Measurements from ENCODE around the gene SMARCA4.

The SMARCA4 gene

DNA sequence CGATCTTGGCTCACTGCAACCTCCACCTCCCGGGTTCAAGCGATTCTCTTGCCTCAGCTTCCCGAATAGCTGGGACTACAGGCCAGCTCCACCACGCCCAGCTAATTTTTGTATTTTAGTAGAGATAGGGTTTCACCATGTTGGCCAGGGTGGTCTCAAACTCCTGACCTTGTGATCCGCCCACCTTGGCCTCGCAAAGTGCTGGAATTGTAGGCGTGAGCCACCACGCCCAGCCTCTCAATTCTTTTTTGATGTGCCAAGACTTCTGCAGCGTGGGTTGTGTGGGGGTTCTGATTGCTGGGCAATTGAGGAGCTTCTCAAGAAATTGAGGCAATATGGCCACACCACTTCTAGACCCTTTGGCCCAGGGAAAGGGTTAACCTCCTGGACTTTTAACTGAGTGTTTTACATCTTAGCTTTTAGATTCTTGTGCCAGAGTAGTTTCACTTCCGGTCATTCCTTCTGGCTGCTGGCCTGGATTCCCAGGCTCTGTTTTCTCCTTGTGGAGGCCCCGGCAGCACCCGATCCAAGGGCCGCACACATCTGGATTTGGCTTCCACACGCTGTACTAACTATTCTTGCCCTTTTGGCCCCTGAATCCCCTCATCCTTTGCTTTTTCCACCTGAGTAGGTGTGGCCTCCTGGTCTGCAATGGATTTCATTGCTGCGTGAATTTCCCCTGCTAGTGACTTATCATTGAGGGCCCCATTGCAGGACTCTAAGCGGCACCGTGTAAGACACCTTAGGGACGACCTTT, 14.7 kb downstream of the SMARCA4 start:
- TF ChIP-seq, protein P1, sequence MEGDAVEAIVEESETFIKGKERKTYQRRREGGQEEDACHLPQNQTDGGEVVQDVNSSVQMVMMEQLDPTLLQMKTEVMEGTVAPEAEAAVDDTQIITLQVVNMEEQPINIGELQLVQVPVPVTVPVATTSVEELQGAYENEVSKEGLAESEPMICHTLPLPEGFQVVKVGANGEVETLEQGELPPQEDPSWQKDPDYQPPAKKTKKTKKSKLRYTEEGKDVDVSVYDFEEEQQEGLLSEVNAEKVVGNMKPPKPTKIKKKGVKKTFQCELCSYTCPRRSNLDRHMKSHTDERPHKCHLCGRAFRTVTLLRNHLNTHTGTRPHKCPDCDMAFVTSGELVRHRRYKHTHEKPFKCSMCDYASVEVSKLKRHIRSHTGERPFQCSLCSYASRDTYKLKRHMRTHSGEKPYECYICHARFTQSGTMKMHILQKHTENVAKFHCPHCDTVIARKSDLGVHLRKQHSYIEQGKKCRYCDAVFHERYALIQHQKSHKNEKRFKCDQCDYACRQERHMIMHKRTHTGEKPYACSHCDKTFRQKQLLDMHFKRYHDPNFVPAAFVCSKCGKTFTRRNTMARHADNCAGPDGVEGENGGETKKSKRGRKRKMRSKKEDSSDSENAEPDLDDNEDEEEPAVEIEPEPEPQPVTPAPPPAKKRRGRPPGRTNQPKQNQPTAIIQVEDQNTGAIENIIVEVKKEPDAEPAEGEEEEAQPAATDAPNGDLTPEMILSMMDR (IDR thresholded peaks at IDR 0.05; ENCODE audit: low read depth, low read length), result no peak
- H3K4me3 ChIP-seq (ENCODE audit: low read depth, low read length), result no peak overlapping the region
- H3K4me1 ChIP-seq, result peaks cover 4% of the 10 kb centered on the region; the same call in 1 of the 2 replicates
- peaks cover 7% of the 10 kb centered on the region for H3K36me3 ChIP-seq
- no peaks in the 10 kb centered on the region for H3K9me3 ChIP-seq
- DNase-seq, result no peak
- H3K27me3 ChIP-seq, result no peaks in the 10 kb centered on the region

DNA sequence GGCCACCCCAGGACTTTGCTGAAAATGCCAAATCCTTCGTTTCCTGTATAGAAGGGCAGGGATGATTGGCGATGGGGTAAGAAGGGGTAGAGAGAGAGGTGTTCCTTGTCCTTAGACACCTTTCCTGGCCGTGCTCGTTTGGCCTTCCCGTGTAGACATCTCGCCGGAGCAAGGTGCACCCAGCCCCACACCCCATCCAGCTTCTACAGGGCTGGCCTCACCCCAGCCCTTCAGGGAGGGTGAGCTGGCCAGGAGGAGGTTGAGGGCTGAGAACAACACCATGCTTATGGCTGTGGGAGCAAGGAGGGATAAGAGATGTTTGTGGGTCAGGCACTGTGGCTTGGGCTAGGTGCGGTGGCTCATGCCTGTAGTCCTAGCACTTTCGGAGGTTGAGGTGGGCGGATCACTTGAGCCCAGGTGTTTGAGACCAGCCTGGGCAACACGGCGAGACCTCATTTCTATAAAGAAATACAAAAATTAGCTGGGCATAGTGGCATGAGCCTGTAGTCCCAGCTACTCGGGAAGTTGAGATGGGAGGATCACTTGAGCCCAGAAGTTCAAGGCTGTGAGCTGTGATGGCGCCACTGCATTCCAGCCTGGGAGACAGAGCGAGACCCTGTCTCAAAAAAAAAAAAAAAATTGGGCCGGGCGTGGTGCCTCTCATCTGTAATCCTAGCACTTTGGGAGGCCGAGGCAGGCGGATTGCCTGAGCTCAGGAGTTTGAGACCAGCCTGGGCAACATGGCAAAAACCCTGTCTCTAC, 15.5 kb downstream of the SMARCA4 start:
- Histone ChIP-seq H3K36me3 (peaks cover 14% of the 10 kb centered on the region), H3K9me3 (no peaks in the 10 kb centered on the region), H3K4me3 (ENCODE audit: low read depth, low read length) (no peak overlapping the region), H3K4me1 (peaks cover 4% of the 10 kb centered on the region; the same call in 1 of the 2 replicates), H3K27me3 (no peaks in the 10 kb centered on the region)
- TF ChIP-seq, protein P1 (IDR thresholded peaks at IDR 0.05; ENCODE audit: low read depth, low read length), result no peak
- no peak for DNase-seq

DNA sequence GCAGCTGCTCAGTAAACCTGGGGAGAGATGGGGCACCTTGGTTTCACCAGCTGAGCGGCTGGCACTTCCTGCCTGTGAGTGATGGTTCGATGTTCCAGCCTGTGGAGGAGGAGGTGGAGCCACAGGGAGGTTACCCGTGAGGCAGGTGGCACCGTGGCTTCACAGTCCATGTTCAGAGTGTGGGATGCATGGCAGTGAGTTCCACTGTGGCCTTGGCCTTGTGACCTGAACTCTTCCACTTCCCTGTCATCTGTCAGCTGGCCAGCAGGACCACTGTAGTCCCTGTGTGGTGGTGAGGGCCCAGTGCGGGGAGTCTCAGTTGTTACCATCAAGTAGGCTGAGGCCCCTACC, 16.9 kb downstream of the SMARCA4 start:
- Histone ChIP-seq H3K27me3 (no peaks in the 10 kb centered on the region), H3K4me3 (ENCODE audit: low read depth, low read length) (no peak overlapping the region), H3K36me3 (peaks cover 16% of the 10 kb centered on the region), H3K9me3 (no peaks in the 10 kb centered on the region), H3K4me1 (peaks cover 4% of the 10 kb centered on the region; the same call in 1 of the 2 replicates)
- TF ChIP-seq, protein P1 (IDR thresholded peaks at IDR 0.05; ENCODE audit: low read depth, low read length), result no peak
- DNase-seq, result no peak

DNA sequence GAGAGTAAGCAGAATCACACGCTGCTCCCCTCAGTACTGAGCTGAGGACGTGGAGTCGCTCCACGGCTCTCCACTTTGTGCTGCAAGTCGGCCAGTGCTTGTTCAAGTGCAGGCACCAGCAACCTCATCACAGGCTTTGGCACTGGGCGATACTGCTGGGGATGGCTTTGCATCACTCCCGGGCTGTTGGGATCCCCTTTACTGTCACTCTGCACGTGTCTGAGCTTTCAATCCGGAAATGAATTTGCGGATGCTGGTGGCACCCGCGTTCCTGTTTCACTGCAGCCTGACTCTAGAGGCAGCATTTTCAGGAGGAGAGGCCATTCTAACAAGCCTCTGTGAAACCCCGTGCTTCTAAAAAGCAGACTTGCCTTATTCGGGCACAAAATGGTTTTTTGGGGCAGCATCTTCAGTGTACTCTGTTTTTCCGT, 19.1 kb downstream of the SMARCA4 start:
- Histone ChIP-seq H3K4me3 (ENCODE audit: low read depth, low read length) (no peak overlapping the region), H3K27me3 (no peaks in the 10 kb centered on the region), H3K4me1 (peaks cover 4% of the 10 kb centered on the region; the same call in 1 of the 2 replicates), H3K9me3 (no peaks in the 10 kb centered on the region), H3K36me3 (peaks cover 32% of the 10 kb centered on the region)
- no peak for DNase-seq
- TF ChIP-seq, protein P1 (IDR thresholded peaks at IDR 0.05; ENCODE audit: low read depth, low read length), result no peak

DNA sequence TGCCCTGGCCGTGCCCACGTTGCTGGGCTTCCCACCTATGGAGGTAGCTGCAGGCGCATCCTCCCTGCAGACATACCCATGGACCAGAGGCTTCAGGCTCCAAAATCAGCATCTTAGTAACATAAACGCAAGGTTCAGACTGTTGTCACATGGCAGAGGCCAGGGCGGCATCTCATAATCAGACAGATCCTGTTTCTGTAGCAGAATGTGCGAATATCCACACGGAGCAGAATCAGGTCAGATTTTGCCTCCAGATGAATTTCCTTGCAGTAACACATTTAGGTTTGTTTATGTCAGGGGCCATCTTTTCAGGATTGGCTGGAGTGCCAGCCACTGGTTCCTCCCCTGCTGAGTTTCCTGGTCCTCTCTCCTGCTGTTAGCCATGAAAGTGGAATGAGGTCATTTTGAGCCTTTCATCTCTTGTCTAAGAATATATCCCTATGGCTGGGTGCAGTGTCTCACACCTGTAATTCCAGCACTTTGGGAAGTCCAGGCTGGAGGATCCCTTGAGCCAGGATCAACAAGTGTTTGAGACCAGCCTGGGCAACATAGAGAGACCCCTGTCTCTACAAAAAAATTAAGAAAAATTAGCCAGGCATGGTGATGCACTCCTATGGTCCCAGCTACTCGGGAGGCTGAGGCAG, 20.5 kb downstream of the SMARCA4 start:
- Histone ChIP-seq H3K4me1 (peaks cover 4% of the 10 kb centered on the region; the same call in 1 of the 2 replicates), H3K4me3 (ENCODE audit: low read depth, low read length) (no peak overlapping the region), H3K27me3 (no peaks in the 10 kb centered on the region), H3K9me3 (no peaks in the 10 kb centered on the region), H3K36me3 (peaks cover 46% of the 10 kb centered on the region)
- DNase-seq, result no peak
- TF ChIP-seq, protein P1 (IDR thresholded peaks at IDR 0.05; ENCODE audit: low read depth, low read length), result no peak

All from BE2C (cell line).